A549 (cell line): ENCODE results near the gene AWAT2.

Experiments
- CEBPB ChIP-seq, 2 experiments: fragments of >200 bp in 1 of 2; sonication (Bioruptor Twin) in 1 of 2; formaldehyde crosslinking in 1 of 2; IDR thresholded peaks; 2 replicates each; pipeline ENCODE4 v1.6.1; 2012 to 2016
- EHF ChIP-seq: fragments of 250-450 bp; sonication (Bioruptor Pico); IDR thresholded peaks from 2 replicates; pipeline ENCODE4 v1.5.0; 2020; ENCODE audit warnings: mild to moderate bottlenecking
- ELK1 ChIP-seq: fragments of 150-350 bp; IDR thresholded peaks from 2 replicates; pipeline ENCODE4 v1.6.1; 2014; ENCODE audit warnings: low read depth, mild to moderate bottlenecking, low read length
- ESRRA ChIP-seq: fragments of 150-350 bp; IDR thresholded peaks from 2 replicates; pipeline ENCODE4 v1.6.1; 2014; ENCODE audit warnings: mild to moderate bottlenecking, low read length, borderline replicate concordance
- KDM1A ChIP-seq: fragments of 200-600 bp; sonication (generic); IDR thresholded peaks from 2 replicates; pipeline ENCODE4 v1.6.1; 2016; ENCODE audit warnings: low read depth, mild to moderate bottlenecking
- NFE2L2 ChIP-seq: fragments of 150-350 bp; conservative IDR thresholded peaks from 2 replicates; pipeline ENCODE4 v1.6.1; 2014; ENCODE audit warnings: low read length
- POLR2A ChIP-seq: IDR thresholded peaks from 2 replicates; pipeline ENCODE4 v1.6.1; 2012; ENCODE audit warnings: mild to moderate bottlenecking, low read length
- RCOR1 ChIP-seq: fragments of 150-350 bp; IDR thresholded peaks from 2 replicates; pipeline ENCODE4 v1.6.1; 2014; ENCODE audit warnings: antibody characterized with exemption, low read length, low read depth
- SMC3 ChIP-seq: fragments of >200 bp; sonication (Bioruptor Twin); formaldehyde crosslinking; IDR thresholded peaks from 3 replicates; pipeline ENCODE4 v1.6.1; 2018; ENCODE audit warnings: inconsistent platforms
- TF ChIP-seq, protein P1 (sequence below): fragments of >200 bp; sonication (Bioruptor Twin); formaldehyde crosslinking; IDR thresholded peaks from 3 replicates; pipeline ENCODE4 v1.5.1; 2016

DNA sequence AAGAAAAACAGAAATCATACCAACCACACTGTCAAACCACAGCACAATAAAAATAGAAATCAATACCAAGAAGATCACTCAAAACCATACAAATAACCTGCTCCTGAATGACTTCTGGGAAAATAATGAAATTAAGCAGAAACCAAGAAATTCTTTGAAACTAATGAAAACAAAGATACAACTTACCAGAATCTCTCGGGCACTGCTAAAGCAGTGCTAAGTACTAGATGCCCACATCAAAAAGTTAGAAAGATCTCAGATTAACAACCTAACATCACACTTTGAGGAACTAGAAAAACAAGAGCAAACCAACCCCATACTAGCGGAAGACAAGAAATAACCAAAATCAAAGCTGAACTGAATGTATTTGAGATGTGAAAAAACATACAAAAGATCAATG lies 33.2 kb downstream of the AWAT2 start:
- no peak for TF ChIP-seq CEBPB (IDR thresholded peaks at IDR 0.05)
- TF ChIP-seq, protein P1, sequence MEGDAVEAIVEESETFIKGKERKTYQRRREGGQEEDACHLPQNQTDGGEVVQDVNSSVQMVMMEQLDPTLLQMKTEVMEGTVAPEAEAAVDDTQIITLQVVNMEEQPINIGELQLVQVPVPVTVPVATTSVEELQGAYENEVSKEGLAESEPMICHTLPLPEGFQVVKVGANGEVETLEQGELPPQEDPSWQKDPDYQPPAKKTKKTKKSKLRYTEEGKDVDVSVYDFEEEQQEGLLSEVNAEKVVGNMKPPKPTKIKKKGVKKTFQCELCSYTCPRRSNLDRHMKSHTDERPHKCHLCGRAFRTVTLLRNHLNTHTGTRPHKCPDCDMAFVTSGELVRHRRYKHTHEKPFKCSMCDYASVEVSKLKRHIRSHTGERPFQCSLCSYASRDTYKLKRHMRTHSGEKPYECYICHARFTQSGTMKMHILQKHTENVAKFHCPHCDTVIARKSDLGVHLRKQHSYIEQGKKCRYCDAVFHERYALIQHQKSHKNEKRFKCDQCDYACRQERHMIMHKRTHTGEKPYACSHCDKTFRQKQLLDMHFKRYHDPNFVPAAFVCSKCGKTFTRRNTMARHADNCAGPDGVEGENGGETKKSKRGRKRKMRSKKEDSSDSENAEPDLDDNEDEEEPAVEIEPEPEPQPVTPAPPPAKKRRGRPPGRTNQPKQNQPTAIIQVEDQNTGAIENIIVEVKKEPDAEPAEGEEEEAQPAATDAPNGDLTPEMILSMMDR, result no peak
- no peak for TF ChIP-seq SMC3
- TF ChIP-seq POLR2A, result no peak
- TF ChIP-seq ELK1, result no peak
- TF ChIP-seq RCOR1, result no peak
- TF ChIP-seq NFE2L2, result no peak
- TF ChIP-seq EHF (CRISPR knock-in tag), result no peak
- no peak for TF ChIP-seq KDM1A
- TF ChIP-seq ESRRA, result no peak
